Raji (cell line): ENCODE results near the gene RASA3.

Experiments used
- POLR2A ChIP-seq: IDR thresholded peaks from 2 replicates; pipeline ENCODE4 v1.6.1; 2011; ENCODE audit warnings: low read depth, low read length, control low read depth; ENCODE audit not compliant: insufficient read depth

RASA3 gene

GRCh38 chr13:114088234-114088633, 44.2 kb downstream of the RASA3 start:
- no peak for TF ChIP-seq POLR2A

GRCh38 chr13:114087430-114087829, 45.0 kb downstream of the RASA3 start:
- TF ChIP-seq POLR2A = no peak

- no peak for TF ChIP-seq POLR2A
Measured at GRCh38 chr13:114082849-114083645, 49.4 kb downstream of the RASA3 start.

GRCh38 chr13:114081761-114082681, 50.4 kb downstream of the RASA3 start:
- no peak for TF ChIP-seq POLR2A

GRCh38 chr13:114080739-114081561, 51.5 kb downstream of the RASA3 start:
- no peak for TF ChIP-seq POLR2A

- no peak for TF ChIP-seq POLR2A
Measured at GRCh38 chr13:114079601-114080536, 52.6 kb downstream of the RASA3 start.

- TF ChIP-seq POLR2A = no peak
Measured at GRCh38 chr13:114078461-114079451, 53.7 kb downstream of the RASA3 start.

GRCh38 chr13:114077933-114078325, 54.5 kb downstream of the RASA3 start:
- no peak for TF ChIP-seq POLR2A

GRCh38 chr13:114077099-114077932, 55.1 kb downstream of the RASA3 start:
- TF ChIP-seq POLR2A = no peak

- TF ChIP-seq POLR2A = no peak
Measured at GRCh38 chr13:114076329-114077090, 55.9 kb downstream of the RASA3 start.

GRCh38 chr13:114074671-114075315, 57.6 kb downstream of the RASA3 start:
- no peak for TF ChIP-seq POLR2A
